ENCODE results near the gene DPM1.

GRCh38 chr20:50920997-50921396 lies 37.3 kb downstream of the DPM1 start:
- no peak for TF ChIP-seq MYC (IDR thresholded peaks at IDR 0.05; ENCODE audit: low read depth, low read length)
- TF ChIP-seq CTCF (IDR thresholded peaks at IDR 0.05; ENCODE audit: low read depth, low read length) = no peak
